ENCODE data around the gene SSR4.

Gene SSR4

DNA sequence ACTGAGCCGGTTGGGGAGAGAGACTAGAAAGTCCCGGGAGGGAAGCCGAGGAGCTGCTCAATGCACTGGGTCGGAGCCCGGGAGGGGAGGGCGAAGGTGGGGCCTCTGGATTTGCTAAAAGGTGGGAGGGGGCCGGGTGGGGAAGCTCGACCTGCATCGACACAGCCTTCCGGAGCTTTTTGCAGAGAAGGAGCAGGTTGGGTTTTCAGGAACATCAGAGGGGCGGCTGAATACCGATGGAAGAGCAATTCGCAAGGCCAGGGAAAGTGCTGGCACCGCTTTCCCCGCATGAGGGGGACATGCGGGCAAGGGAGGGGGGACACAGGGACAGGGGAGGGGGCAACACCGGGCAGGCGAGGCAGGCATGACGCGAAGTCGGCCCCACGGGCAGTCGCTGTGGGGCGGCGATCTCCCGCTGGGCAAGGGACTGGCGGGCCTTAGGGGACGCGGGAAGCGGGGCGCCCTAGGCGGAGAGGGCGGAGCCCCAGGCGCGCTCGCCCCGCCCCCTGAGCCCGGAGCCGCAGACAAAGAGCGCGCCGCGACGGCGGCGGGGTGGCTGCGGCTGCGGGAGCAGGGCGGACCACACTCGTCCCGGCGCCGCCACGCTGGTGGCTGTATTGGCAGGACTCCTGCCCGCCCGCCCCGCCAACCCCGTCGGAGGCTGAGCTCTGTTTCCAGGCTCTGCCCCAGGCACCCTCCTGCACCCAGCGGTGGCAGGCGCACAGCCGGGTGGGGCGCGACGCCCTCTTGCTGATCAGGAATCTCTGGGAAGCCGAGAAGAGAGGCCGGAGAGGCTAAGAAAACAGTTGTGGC, 24.3 kb downstream of the SSR4 start:
- Histone ChIP-seq H3K27ac (replicated peaks) (no peak overlapping the region), H3K27me3 (ENCODE audit: insufficient read depth, poor library complexity, severe bottlenecking) (peaks cover 16% of the 10 kb centered on the region), H3K4me3 (replicated peaks; ENCODE audit: insufficient read depth, low read length) (no peak overlapping the region)
- DNase-seq (ENCODE audit: low read depth in 1 of 2, low spot score in 1 of 2) = no peak
- TF ChIP-seq GABPA (IDR thresholded peaks at IDR 0.05; ENCODE audit: low read depth) = no peak
- TF ChIP-seq, protein P1, sequence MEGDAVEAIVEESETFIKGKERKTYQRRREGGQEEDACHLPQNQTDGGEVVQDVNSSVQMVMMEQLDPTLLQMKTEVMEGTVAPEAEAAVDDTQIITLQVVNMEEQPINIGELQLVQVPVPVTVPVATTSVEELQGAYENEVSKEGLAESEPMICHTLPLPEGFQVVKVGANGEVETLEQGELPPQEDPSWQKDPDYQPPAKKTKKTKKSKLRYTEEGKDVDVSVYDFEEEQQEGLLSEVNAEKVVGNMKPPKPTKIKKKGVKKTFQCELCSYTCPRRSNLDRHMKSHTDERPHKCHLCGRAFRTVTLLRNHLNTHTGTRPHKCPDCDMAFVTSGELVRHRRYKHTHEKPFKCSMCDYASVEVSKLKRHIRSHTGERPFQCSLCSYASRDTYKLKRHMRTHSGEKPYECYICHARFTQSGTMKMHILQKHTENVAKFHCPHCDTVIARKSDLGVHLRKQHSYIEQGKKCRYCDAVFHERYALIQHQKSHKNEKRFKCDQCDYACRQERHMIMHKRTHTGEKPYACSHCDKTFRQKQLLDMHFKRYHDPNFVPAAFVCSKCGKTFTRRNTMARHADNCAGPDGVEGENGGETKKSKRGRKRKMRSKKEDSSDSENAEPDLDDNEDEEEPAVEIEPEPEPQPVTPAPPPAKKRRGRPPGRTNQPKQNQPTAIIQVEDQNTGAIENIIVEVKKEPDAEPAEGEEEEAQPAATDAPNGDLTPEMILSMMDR (IDR thresholded peaks at IDR 0.05; ENCODE audit: insufficient read depth, low read length) = no peak
- no peak for TF ChIP-seq POLR2AphosphoS5 (IDR thresholded peaks at IDR 0.05; ENCODE audit: low read depth)
- TF ChIP-seq SPI1 (IDR thresholded peaks at IDR 0.05; ENCODE audit: borderline replicate concordance, low read depth) = no peak
- TF ChIP-seq, protein P2, sequence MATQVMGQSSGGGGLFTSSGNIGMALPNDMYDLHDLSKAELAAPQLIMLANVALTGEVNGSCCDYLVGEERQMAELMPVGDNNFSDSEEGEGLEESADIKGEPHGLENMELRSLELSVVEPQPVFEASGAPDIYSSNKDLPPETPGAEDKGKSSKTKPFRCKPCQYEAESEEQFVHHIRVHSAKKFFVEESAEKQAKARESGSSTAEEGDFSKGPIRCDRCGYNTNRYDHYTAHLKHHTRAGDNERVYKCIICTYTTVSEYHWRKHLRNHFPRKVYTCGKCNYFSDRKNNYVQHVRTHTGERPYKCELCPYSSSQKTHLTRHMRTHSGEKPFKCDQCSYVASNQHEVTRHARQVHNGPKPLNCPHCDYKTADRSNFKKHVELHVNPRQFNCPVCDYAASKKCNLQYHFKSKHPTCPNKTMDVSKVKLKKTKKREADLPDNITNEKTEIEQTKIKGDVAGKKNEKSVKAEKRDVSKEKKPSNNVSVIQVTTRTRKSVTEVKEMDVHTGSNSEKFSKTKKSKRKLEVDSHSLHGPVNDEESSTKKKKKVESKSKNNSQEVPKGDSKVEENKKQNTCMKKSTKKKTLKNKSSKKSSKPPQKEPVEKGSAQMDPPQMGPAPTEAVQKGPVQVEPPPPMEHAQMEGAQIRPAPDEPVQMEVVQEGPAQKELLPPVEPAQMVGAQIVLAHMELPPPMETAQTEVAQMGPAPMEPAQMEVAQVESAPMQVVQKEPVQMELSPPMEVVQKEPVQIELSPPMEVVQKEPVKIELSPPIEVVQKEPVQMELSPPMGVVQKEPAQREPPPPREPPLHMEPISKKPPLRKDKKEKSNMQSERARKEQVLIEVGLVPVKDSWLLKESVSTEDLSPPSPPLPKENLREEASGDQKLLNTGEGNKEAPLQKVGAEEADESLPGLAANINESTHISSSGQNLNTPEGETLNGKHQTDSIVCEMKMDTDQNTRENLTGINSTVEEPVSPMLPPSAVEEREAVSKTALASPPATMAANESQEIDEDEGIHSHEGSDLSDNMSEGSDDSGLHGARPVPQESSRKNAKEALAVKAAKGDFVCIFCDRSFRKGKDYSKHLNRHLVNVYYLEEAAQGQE (IDR thresholded peaks at IDR 0.05; ENCODE audit: insufficient replicate concordance, low read depth) = no peak

DNA sequence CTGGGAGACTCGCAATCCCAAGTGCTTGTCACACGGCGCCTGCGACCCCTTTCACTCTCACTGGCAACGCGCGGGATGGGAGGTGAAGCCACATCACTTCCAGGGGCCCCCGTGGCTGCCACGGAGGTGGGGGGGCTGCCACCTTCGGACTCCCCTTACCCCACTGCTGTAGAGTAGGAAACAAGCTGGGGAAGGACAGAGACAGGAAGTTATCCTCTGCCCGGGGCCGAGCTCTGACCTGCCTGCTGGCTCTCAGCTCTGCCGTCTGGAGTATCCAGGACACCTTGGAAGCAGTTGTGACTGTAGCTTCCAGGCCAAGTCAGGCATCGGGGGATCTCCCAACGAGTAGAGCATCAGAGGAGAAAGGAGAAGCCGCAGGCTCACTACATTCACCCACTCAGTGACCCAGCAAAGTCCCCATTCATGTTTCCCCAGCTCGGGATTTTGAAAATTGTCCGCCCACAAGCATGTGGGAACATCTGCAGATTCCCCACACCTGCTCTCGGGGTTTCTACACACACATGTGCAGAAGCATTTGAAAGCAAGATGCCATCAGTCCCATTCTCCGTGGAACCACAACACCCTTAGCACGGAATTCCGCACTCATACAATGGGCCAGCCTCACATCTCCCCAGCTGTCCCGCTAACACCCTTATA, 25.0 kb downstream of the SSR4 start:
- DNase-seq (ENCODE audit: low read depth in 1 of 2, low spot score in 1 of 2) = no peak
- no peak overlapping the region for H3K27ac ChIP-seq (replicated peaks)
- TF ChIP-seq GABPA (IDR thresholded peaks at IDR 0.05; ENCODE audit: low read depth) = no peak
- TF ChIP-seq, protein P1 (IDR thresholded peaks at IDR 0.05; ENCODE audit: insufficient read depth, low read length) = no peak
- no peak for TF ChIP-seq POLR2AphosphoS5 (IDR thresholded peaks at IDR 0.05; ENCODE audit: low read depth)
- TF ChIP-seq, protein P2 (IDR thresholded peaks at IDR 0.05; ENCODE audit: insufficient replicate concordance, low read depth) = no peak
- no peak for TF ChIP-seq SPI1 (IDR thresholded peaks at IDR 0.05; ENCODE audit: borderline replicate concordance, low read depth)
- peaks cover 20% of the 10 kb centered on the region for H3K27me3 ChIP-seq (ENCODE audit: insufficient read depth, poor library complexity, severe bottlenecking)
- H3K4me3 ChIP-seq (replicated peaks; ENCODE audit: insufficient read depth, low read length) = no peak overlapping the region

DNA sequence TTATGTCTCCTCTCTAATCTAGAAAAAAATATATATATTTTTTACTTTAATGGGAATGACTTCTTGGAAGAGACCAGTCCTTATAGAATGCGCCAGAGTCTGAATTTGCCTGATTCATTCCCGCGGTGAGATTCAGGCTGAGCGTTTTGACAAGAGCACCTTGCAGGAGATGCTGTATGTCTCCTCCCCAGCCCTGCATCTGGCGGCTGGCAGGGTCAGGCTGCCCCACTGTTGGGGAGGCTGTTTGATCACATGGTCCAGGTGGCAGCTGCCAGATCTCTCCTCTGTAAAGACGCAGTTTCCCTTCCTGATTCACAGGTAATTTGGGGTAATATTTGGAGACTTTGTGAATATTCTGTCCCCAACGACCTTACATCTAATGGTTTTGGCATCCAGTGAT, 26.1 kb downstream of the SSR4 start:
- Histone ChIP-seq H3K27me3 (ENCODE audit: insufficient read depth, poor library complexity, severe bottlenecking) (peaks cover 22% of the 10 kb centered on the region), H3K4me3 (replicated peaks; ENCODE audit: insufficient read depth, low read length) (no peak overlapping the region), H3K27ac (replicated peaks) (no peak overlapping the region)
- DNase-seq (ENCODE audit: low read depth in 1 of 2, low spot score in 1 of 2) = no peak
- TF ChIP-seq POLR2AphosphoS5 (IDR thresholded peaks at IDR 0.05; ENCODE audit: low read depth) (no peak), GABPA (IDR thresholded peaks at IDR 0.05; ENCODE audit: low read depth) (no peak), SPI1 (IDR thresholded peaks at IDR 0.05; ENCODE audit: borderline replicate concordance, low read depth) (no peak)
- TF ChIP-seq, protein P2 (IDR thresholded peaks at IDR 0.05; ENCODE audit: insufficient replicate concordance, low read depth) = no peak
- TF ChIP-seq, protein P1 (IDR thresholded peaks at IDR 0.05; ENCODE audit: insufficient read depth, low read length) = no peak
